Type B pancreatic cell (in vitro differentiated cells): Measurements from ENCODE around the gene COPRS. TPM values are rescaled to one million over a fixed set of nuclear protein-coding genes. Genes with fewer than 3 reads are reported as not detected.
A peak's percentile ranks its signal among the peaks of the same experiment; 100 is the strongest.

Source experiments
- DNase-seq: peaks from one replicate; pipeline ENCODE4 v3.0.0; 2021; ENCODE audit warnings: mixed read lengths; ENCODE audit not compliant: unreplicated experiment; ENCODE audit errors: extremely low spot score
- H3K27ac Mint-ChIP-seq: 2 replicates; pipeline ENCODE4 v1.8.0; 2021; ENCODE audit warnings: mild to moderate bottlenecking, mixed read lengths
- H3K27me3 Mint-ChIP-seq: 2 replicates; pipeline ENCODE4 v1.8.0; 2021; ENCODE audit warnings: mixed read lengths
- H3K36me3 Mint-ChIP-seq: 2 replicates; pipeline ENCODE4 v1.8.0; 2021; ENCODE audit warnings: mixed read lengths
- H3K4me1 Mint-ChIP-seq: one replicate; pipeline ENCODE4 v1.8.0; 2021; ENCODE audit warnings: mixed read lengths; ENCODE audit not compliant: unreplicated experiment
- H3K4me3 Mint-ChIP-seq: 2 replicates; pipeline ENCODE4 v1.8.0; 2021; ENCODE audit warnings: mild to moderate bottlenecking, mixed read lengths
- H3K9me3 Mint-ChIP-seq: 2 replicates; pipeline ENCODE4 v1.8.0; 2021; ENCODE audit warnings: mixed read lengths
- CTCF ChIP-seq: fragments of 200-600 bp; sonication (generic); conservative IDR thresholded peaks from 2 replicates; pipeline ENCODE4 v1.5.0; 2021; ENCODE audit warnings: antibody characterized with exemption, mild to moderate bottlenecking
- total RNA-seq: library from RNA; stranded (reverse); gene quantifications from 2 replicates; pipeline ENCODE4 v1.2.1, GENCODE V29; 2021; ENCODE audit warnings: low replicate concordance

COPRS gene
- total RNA-seq, 1 donor from 2014 or later = 46.0 TPM

GRCh38 chr17:31803494-31804213 lies 55.4 kb downstream of the COPRS start:
- H3K9me3 Mint-ChIP-seq = no peaks in the 10 kb centered on the region
- H3K36me3 Mint-ChIP-seq = no peaks in the 10 kb centered on the region
- peak overlapping the region; percentile 79 for H3K27ac Mint-ChIP-seq
- H3K4me1 Mint-ChIP-seq = peaks cover 4% of the 10 kb centered on the region
- DNase-seq = no peak
- H3K4me3 Mint-ChIP-seq = peak overlapping the region; percentile 27
- H3K27me3 Mint-ChIP-seq = no peaks in the 10 kb centered on the region
- no peak for TF ChIP-seq CTCF

DNA sequence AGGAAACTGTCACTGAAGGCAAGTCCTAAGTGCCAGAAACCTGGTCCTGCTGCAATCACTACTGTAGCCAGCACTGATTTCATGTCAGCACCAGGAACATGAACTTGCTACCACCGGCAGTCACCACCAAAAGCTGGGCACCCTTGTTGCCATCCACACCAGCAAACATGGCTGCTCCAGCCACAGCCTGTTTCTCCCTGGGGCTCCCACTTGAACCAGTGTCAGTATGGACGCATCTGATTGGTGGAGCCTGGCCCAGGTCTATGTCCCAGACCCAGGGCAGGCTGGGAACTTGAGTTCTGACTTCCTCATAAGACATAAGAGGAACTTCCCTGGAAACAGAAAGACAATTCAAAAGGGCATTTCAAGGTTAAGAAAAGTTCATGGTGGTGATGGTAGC lies 56.5 kb downstream of the COPRS start:
- Mint-ChIP-seq H3K4me1 (peaks cover 11% of the 10 kb centered on the region), H3K36me3 (no peaks in the 10 kb centered on the region), H3K27ac (no peak overlapping the region), H3K9me3 (no peaks in the 10 kb centered on the region), H3K27me3 (no peaks in the 10 kb centered on the region), H3K4me3 (no peak overlapping the region)
- no peak for DNase-seq
- TF ChIP-seq CTCF = no peak

Other genes starting within 250 kb of the COPRS start
- 76.1 and 86.4 TPM in 2 replicates for gene UTP6, start 42.5 kb upstream of the COPRS start, total RNA-seq
- 26.5 and 29.8 TPM in 2 replicates for gene SUZ12, start 77.8 kb upstream of the COPRS start, total RNA-seq
- gene LRRC37B, start 148.1 kb upstream of the COPRS start, total RNA-seq = 15.0 and 28.8 TPM in 2 replicates